Motor neuron (in vitro differentiated cells): ENCODE measurements around the gene HPCAL1. TPM values are rescaled to one million over a fixed set of nuclear protein-coding genes. Genes with fewer than 3 reads are reported as not detected.

Experiments used
- ATAC-seq, 8 experiments: fragments of 200-7000 bp; cut with Tn5 transposase; replicated peaks in 6 of 8; 2 replicates each; pipeline ENCODE4 v1.8.0; 2021; ENCODE audit warnings: mild to moderate bottlenecking in 8 of 8, moderate library complexity in 8 of 8
- H3K27ac ChIP-seq, 2 donors: fragments of 250-450 bp; sonication (Bioruptor Pico); 2 replicates each; pipeline ENCODE4 v1.9.0; 2021; ENCODE audit warnings: antibody characterized with exemption in 2 of 2, mild to moderate bottlenecking in 2 of 2, moderate library complexity in 1 of 2
- H3K4me1 ChIP-seq, 2 donors: fragments of 250-450 bp; sonication (Bioruptor Pico); replicated peaks in 1 of 2; 2 replicates each; pipeline ENCODE4 v1.6.1; 2021; ENCODE audit warnings: antibody characterized with exemption in 2 of 2, mild to moderate bottlenecking in 2 of 2, moderate library complexity in 1 of 2
- H3K4me3 ChIP-seq, 5 donors: fragments of 250-450 bp; sonication (Bioruptor Pico); 2 replicates each; pipeline ENCODE4 v1.9.0; 2021; ENCODE audit warnings: antibody characterized with exemption in 5 of 5, mild to moderate bottlenecking in 5 of 5, moderate library complexity in 4 of 5
- WGBS, 10 experiments: fragments of 450-650 bp; shearing (Covaris generic); methylation state at CpG; one replicate each; pipeline ENCODE4 v1.0.0; 2022; 5-methylcytosine and 5-hydroxymethylcytosine counted together
- in situ Hi-C, 9 experiments: fragments of 400-800 bp; cut with MboI; loops; one replicate each; pipeline ENCODE4 v1.15.0; 2021; ENCODE audit warnings: low sequenced_read_pairs in 9 of 9, low pct_unique_long_range_greater_than_20kb in 2 of 9; ENCODE audit not compliant: unreplicated experiment in 9 of 9
- total RNA-seq, 8 experiments: library from RNA; unstranded; fragments of 300-600 nt; gene quantifications; 2 replicates each; pipeline versions ENCODE4 v1.2.3 to v1.2.4, GENCODE V29; 2022

Gene HPCAL1
- total RNA-seq, 8 experiments from 2014 or later, result 19.0 to 43.2 (median 24.9) TPM

DNA sequence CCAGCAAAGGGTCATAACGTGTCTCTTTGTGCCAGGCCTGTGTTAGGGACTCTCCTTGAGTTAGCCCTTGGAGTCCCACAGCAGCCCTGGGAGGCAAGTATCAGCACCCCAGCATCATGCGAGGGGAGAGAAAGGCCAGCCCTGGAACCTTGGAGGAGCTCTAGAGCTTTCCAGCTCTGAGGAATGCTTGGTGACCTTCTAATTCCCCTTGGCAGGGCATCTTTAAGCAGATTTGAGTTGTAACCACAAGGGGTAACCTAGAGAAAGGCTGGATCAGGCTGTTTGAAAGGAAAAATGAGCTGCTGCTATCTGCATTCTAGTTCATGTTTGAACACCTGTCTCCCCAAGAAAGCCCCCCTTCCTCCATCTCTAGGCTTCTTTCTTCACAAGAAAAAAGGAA is 169.3 kb downstream of the HPCAL1 start:
- Histone ChIP-seq H3K27ac (no peak overlapping the region), H3K4me3 (no peak overlapping the region), H3K4me1 (peaks cover 0 to 6% of the 10 kb centered on the region in 2 donors)
- in situ Hi-C loops, result loop anchor here in 4 of 9 experiments (25.0 kb wide), 2 partner anchors 165 to 190 kb away; no protein-coding TSS in a partner anchor
- ATAC-seq, result no peak
- 40 to 100% (median 71%) methylated on average over 1 to 2 of the region's 2 CpGs; no CpG with 5 or more reads in 3 of the 10 experiments for WGBS, 10 experiments

DNA sequence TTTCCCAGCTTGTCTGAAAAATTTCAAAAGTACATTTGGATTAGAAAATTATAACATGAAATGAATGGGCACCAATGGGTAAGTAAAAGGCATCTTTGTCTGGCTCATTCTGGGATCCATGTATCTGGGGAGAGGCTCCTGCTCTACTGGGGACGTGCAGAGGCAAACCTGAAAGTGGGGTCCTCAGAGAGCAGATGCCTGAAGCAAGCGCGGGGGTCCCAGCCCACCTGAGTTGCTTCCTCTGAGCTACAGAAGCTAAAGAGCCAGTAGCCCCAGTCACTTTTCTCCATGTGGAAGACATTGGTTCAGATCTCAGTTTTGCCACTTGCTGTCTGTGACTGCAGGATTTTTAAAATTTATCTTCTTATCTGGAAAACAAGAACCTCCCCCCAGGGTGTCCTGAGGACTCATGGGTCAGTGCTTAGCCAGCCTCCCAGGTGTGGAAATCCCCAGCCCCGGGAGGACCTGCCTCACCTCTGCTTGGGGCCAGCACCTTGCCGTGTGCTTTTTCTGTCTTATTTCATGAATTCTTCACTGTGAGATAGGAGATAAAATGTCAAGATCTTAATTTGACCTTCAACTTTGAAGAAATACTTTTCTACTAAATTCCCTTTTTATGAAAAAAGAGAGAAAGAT is 170.5 kb downstream of the HPCAL1 start:
- in situ Hi-C loops, result loop anchor here in 4 of 9 experiments (25.0 kb wide), 2 partner anchors 164 to 189 kb away; no protein-coding TSS in a partner anchor
- no peak overlapping the region for H3K27ac ChIP-seq
- WGBS, 10 experiments, result 38 to 100% (median 84%) methylated on average over 1 to 5 of the region's 5 CpGs; no CpG with 5 or more reads in 2 of the 10 experiments
- no peak for ATAC-seq
- peaks cover 0 to 13% of the 10 kb centered on the region in 2 donors for H3K4me1 ChIP-seq
- no peak overlapping the region for H3K4me3 ChIP-seq

DNA sequence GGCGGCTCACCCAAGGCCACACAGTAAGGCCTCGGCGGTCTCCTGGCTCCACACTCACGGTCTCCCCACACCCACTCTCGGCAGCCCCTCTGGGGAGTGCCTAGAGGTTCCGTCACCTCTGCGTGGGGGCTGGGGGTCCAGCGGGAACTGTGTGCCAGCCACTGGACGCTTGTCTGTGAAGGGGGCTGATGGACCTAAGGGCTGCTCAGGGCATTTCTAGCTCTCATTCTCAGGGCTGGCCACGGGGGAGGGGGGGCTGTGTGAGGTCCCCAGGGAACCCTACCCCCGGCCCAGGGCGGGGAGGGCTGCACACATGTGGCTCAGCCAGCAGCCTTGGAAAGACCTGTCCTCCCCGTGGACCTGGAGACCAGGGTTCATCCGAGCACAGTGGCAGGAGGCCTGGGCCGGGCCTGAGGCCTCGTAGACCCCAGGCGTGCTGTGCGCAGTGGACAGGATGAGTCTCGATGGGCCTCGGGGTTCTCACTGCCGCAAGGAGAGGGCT is 172.6 kb downstream of the HPCAL1 start:
- H3K4me3 ChIP-seq, result no peak overlapping the region
- H3K4me1 ChIP-seq, result peaks cover 11 to 29% of the 10 kb centered on the region in 2 donors
- in situ Hi-C loops, result no loop called here
- no peak overlapping the region for H3K27ac ChIP-seq
- WGBS, 10 experiments, result 67 to 96% (median 87%) methylated on average over 3 to 7 of the region's 21 CpGs; no CpG with 5 or more reads in 7 of the 10 experiments
- peak in 1 of 8 experiments; percentile 19 for ATAC-seq

DNA sequence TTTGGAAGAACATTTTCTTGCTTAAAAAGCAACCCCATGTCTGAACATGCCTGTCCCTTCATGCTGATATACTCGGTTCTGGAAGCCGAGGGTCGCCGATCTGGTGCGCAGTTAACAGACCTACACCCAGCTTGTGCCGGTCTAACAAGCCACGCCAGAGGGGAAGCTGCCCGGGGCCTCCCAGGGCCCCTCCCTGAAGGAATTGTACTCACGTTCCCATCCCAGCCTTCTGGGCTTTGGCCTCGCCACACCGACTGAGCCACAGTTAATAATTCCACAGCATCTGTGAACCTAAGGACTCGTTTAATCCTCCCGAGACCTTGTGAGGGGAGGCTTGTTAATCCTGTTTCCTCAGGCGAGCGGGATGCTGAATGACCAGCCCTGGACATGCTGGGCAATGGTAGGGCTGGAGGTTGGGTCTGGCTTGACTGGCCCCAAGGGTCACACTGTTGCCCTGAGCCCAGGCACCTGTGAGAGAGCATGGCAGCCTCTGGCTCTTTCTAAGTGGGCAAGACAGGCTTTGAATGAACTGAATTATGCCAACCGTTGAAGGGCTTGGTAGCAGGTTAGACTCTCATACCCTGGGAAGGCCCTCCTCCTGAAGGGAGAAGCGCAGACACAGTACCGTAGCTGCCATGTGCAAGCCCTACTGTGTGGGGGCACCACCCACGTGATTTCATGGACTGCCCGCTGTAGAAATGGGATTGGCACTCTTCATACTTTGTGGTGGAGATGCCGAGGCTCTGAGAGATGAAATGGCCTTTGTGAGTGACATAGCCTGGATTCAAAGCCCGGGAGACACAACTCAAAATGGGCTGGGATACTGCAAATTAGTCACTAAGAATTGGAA is 173.3 kb downstream of the HPCAL1 start:
- in situ Hi-C loops, result no loop called here
- Histone ChIP-seq H3K27ac (no peak overlapping the region), H3K4me3 (no peak overlapping the region), H3K4me1 (peaks cover 11 to 29% of the 10 kb centered on the region in 2 donors)
- 60 to 93% (median 83%) methylated on average over 1 to 18 of the region's 22 CpGs; no CpG with 5 or more reads in 4 of the 10 experiments for WGBS, 10 experiments
- ATAC-seq, result peak in 1 of 8 experiments; percentile 29

DNA sequence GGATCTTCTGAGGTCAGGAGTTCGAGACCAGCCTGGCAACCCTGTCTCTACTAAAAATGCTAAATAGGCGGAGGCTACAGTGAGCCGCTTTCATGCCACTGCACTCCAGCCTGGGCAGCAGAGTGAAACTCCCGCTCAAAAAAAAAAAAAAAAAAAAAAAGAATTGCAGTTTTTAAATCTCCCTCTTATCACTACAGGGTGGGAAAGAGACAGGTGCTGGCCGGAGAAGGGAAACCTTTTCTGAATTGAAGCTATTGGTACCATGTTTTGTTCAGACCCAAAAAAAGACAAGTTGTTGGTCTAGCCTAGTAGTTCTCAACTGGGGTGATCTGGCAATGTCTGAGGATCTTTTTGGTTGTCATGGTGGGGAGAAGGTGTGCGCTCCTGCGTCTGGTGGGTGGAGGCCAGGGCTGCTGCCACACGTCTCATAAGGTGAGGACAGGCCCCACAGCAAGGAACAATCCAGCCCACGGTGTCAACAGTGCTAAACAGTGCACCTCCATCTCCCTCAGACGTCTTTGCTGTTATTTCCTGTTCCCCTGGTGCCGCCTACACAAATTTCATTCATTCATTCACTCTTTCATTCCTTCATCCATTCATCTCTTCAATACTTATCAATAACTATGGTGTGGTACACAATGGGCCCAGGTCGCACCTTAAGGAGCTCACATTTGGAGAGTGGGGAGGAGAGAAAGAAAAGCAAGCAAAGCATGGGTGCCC is 174.2 kb downstream of the HPCAL1 start:
- in situ Hi-C loops, result no loop called here
- Histone ChIP-seq H3K4me1 (peaks cover 11 to 29% of the 10 kb centered on the region in 2 donors), H3K4me3 (no peak overlapping the region), H3K27ac (no peak overlapping the region)
- whole genome bisulfite sequencing, 10 experiments, result 73 to 100% (median 91%) methylated on average over 1 to 6 of the region's 12 CpGs; no CpG with 5 or more reads in 2 of the 10 experiments
- no peak for ATAC-seq

Other genes with a start within 250 kb of the HPCAL1 start
- gene CYS1, start 222.5 kb upstream of the HPCAL1 start, total RNA-seq, result 1 to 10 TPM in 2 of 8 experiments, under 1 TPM in 5, not detected in 1; 0.14 to 6.2 (median 0.50) TPM
- gene RRM2, start 180.2 kb upstream of the HPCAL1 start, total RNA-seq, result 10 to 100 TPM in 3 of 8 experiments, 1 to 10 TPM in 5; 1.6 to 90.5 (median 4.6) TPM
- 100 to 1,000 TPM in 5 of 8 experiments, 10 to 100 TPM in 3; 44.7 to 401 (median 283) TPM for gene ODC1, start 145.4 kb downstream of the HPCAL1 start, total RNA-seq